Neuronal stem cell (in vitro differentiated cells): ENCODE data around the gene CTSH.

ENCODE experiments used
- DNase-seq: peaks from one replicate; pipeline ENCODE4 v3.0.0-alpha.2; 2013; ENCODE audit warnings: low spot score
- H2AFZ ChIP-seq: one replicate; pipeline ENCODE4 v1.6.1; 2013; ENCODE audit warnings: mild to moderate bottlenecking, low read length, inconsistent platforms
- H2AK5ac ChIP-seq: 2 replicates; pipeline ENCODE4 v1.6.1; 2013; ENCODE audit warnings: low read depth, mild to moderate bottlenecking, inconsistent platforms, low read length, moderate library complexity, mixed read lengths
- H2BK120ac ChIP-seq: 2 replicates; pipeline ENCODE4 v1.6.1; 2013; ENCODE audit warnings: low read depth, mild to moderate bottlenecking, inconsistent platforms, low read length, moderate library complexity, mixed read lengths
- H2BK12ac ChIP-seq: one replicate; pipeline ENCODE4 v1.6.1; 2013; ENCODE audit warnings: low read length, inconsistent platforms
- H2BK15ac ChIP-seq: 2 replicates; pipeline ENCODE4 v1.6.1; 2013; ENCODE audit warnings: mild to moderate bottlenecking, low read length, inconsistent platforms, mixed read lengths
- H2BK5ac ChIP-seq: one replicate; pipeline ENCODE4 v1.6.1; 2013; ENCODE audit warnings: inconsistent platforms, mild to moderate bottlenecking, low read length, moderate library complexity
- H3K14ac ChIP-seq: one replicate; pipeline ENCODE4 v1.6.1; 2013; ENCODE audit warnings: low read length, inconsistent platforms
- H3K18ac ChIP-seq: 2 replicates; pipeline ENCODE4 v1.6.1; 2013; ENCODE audit warnings: low read length, inconsistent platforms
- H3K23ac ChIP-seq: 2 replicates; pipeline ENCODE4 v1.6.1; 2013; ENCODE audit warnings: low read depth, mild to moderate bottlenecking, mixed read lengths, low read length, inconsistent platforms; ENCODE audit not compliant: poor library complexity
- H3K27ac ChIP-seq: replicated peaks from 3 replicates; pipeline ENCODE4 v1.5.1; 2013; ENCODE audit warnings: low read length, inconsistent platforms
- H3K27me3 ChIP-seq, 3 experiments: 2 replicates each; pipeline ENCODE4 v1.6.1; 2013; ENCODE audit warnings: low read length in 3 of 3, mild to moderate bottlenecking in 2 of 3, inconsistent platforms in 1 of 3, low read depth in 1 of 3, mixed read lengths in 1 of 3, moderate library complexity in 1 of 3; ENCODE audit not compliant: control insufficient read depth in 3 of 3, insufficient read depth in 3 of 3
- H3K36me3 ChIP-seq, 2 donors: replicated peaks in 1 of 2; 2 replicates each; pipeline ENCODE4 v1.6.1; 2013; ENCODE audit warnings: low read length in 2 of 2; ENCODE audit not compliant: control insufficient read depth in 2 of 2, insufficient read depth in 2 of 2
- H3K4ac ChIP-seq: 2 replicates; pipeline ENCODE4 v1.6.1; 2013; ENCODE audit warnings: inconsistent platforms, mild to moderate bottlenecking, low read length, moderate library complexity
- H3K4me1 ChIP-seq, 2 donors: 1 replicate in 1 of 2; 2 replicates in 1 of 2; pipeline ENCODE4 v1.6.1; 2013; ENCODE audit warnings: low read length in 2 of 2, low read depth in 1 of 2; ENCODE audit not compliant: control insufficient read depth in 2 of 2, insufficient read depth in 1 of 2
- H3K4me2 ChIP-seq: one replicate; pipeline ENCODE4 v1.6.1; 2013; ENCODE audit warnings: mild to moderate bottlenecking, low read length, inconsistent platforms; ENCODE audit not compliant: insufficient read depth, poor library complexity, severe bottlenecking
- H3K4me3 ChIP-seq, 2 donors: 2 replicates each; pipeline ENCODE4 v1.5.1; 2013; ENCODE audit warnings: low read length in 2 of 2, mild to moderate bottlenecking in 2 of 2, inconsistent platforms in 1 of 2, moderate library complexity in 1 of 2
- H3K79me1 ChIP-seq: one replicate; pipeline ENCODE4 v1.6.1; 2013; ENCODE audit warnings: low read depth, mild to moderate bottlenecking, inconsistent platforms, low read length, moderate library complexity
- H3K9ac ChIP-seq: one replicate; pipeline ENCODE4 v1.6.1; 2013; ENCODE audit warnings: mild to moderate bottlenecking, low read depth, low read length, inconsistent platforms; ENCODE audit not compliant: poor library complexity
- H3K9me3 ChIP-seq, 2 donors: replicated peaks in 1 of 2; 2 replicates each; pipeline versions ENCODE3 to v1.6.1; 2013; ENCODE audit warnings: low read length in 2 of 2, mild to moderate bottlenecking in 2 of 2, inconsistent platforms in 1 of 2, low read depth in 1 of 2, mixed read lengths in 1 of 2, moderate library complexity in 1 of 2; ENCODE audit not compliant: control insufficient read depth in 2 of 2, insufficient read depth in 1 of 2
- H4K8ac ChIP-seq: one replicate; pipeline ENCODE4 v1.6.1; 2013; ENCODE audit warnings: low read depth, mild to moderate bottlenecking, inconsistent platforms, low read length, moderate library complexity
- H4K91ac ChIP-seq: one replicate; pipeline ENCODE4 v1.6.1; 2013; ENCODE audit warnings: low read length, low read depth, mild to moderate bottlenecking, inconsistent platforms; ENCODE audit not compliant: poor library complexity
- WGBS, 2 donors: extraction: QIAGEN DNeasy Blood & Tissue Kit; methylation state at CpG; one replicate each; pipeline ENCODE4 v1.1.7; 2013; ENCODE audit warnings: missing lambda C conversion rate in 2 of 2, mixed read lengths in 1 of 2; ENCODE audit not compliant: insufficient read length in 2 of 2, insufficient replicate concordance in 1 of 2; ENCODE audit errors: extremely low coverage in 2 of 2; 5-methylcytosine and 5-hydroxymethylcytosine counted together

CTSH gene

GRCh38 chr15:78979456-78980320 lies 34.8 kb upstream of the CTSH start:
- H3K9ac ChIP-seq = no peak overlapping the region
- H3K18ac ChIP-seq = peak overlapping the region; percentile 86
- DNase-seq = peak; percentile 43
- H4K91ac ChIP-seq = no peak overlapping the region
- H3K4me1 ChIP-seq = peaks cover 0 to 4% of the 10 kb centered on the region in 2 donors
- H2BK15ac ChIP-seq = no peak overlapping the region
- H3K27me3 ChIP-seq = no peaks in the 10 kb centered on the region
- no peak overlapping the region for H4K8ac ChIP-seq
- H2AK5ac ChIP-seq = peak overlapping the region; percentile 72
- no peak overlapping the region for H3K27ac ChIP-seq
- no CpG with 5 or more reads among the region's 17 CpGs for WGBS, 2 donors
- no peak overlapping the region for H2BK120ac ChIP-seq
- peak overlapping the region; percentile 80 for H2AFZ ChIP-seq
- H2BK12ac ChIP-seq = no peak overlapping the region
- H3K4me2 ChIP-seq = no peak overlapping the region
- no peak overlapping the region for H3K4me3 ChIP-seq
- no peaks in the 10 kb centered on the region for H3K79me1 ChIP-seq
- peak overlapping the region; percentile 10 for H3K14ac ChIP-seq
- H2BK5ac ChIP-seq = no peak overlapping the region
- no peaks in the 10 kb centered on the region for H3K9me3 ChIP-seq
- no peak overlapping the region for H3K4ac ChIP-seq
- peak overlapping the region; percentile 67 for H3K23ac ChIP-seq
- H3K36me3 ChIP-seq = no peaks in the 10 kb centered on the region

GRCh38 chr15:78978601-78979179 lies 33.8 kb upstream of the CTSH start:
- Histone ChIP-seq H3K18ac (peak overlapping the region; percentile 38), H3K79me1 (no peaks in the 10 kb centered on the region), H3K4me1 (peaks cover 0 to 4% of the 10 kb centered on the region in 2 donors), H3K36me3 (no peaks in the 10 kb centered on the region), H2AK5ac (peak overlapping the region; percentile 72), H2BK12ac (peak overlapping the region; percentile 10), H4K91ac (no peak overlapping the region), H3K9ac (peak overlapping the region; percentile 7), H3K14ac (peak overlapping the region; percentile 31), H2BK5ac (peak overlapping the region; percentile 18), H2BK120ac (no peak overlapping the region), H3K27me3 (no peaks in the 10 kb centered on the region), H4K8ac (no peak overlapping the region), H2AFZ (peak overlapping the region; percentile 80), H3K4me2 (no peak overlapping the region), H3K27ac (no peak overlapping the region), H3K4ac (no peak overlapping the region), H3K4me3 (no peak overlapping the region), H3K23ac (peak overlapping the region; percentile 67), H3K9me3 (no peaks in the 10 kb centered on the region), H2BK15ac (peak overlapping the region; percentile 59)
- WGBS, 2 donors = no CpG with 5 or more reads among the region's 19 CpGs
- no peak for DNase-seq

GRCh38 chr15:78977591-78978347 lies 32.9 kb upstream of the CTSH start:
- Histone ChIP-seq H4K91ac (no peak overlapping the region), H2BK15ac (no peak overlapping the region), H2AFZ (no peak overlapping the region), H3K18ac (no peak overlapping the region), H3K36me3 (no peaks in the 10 kb centered on the region), H3K9me3 (no peaks in the 10 kb centered on the region), H2BK120ac (no peak overlapping the region), H2BK5ac (no peak overlapping the region), H3K4ac (no peak overlapping the region), H3K9ac (no peak overlapping the region), H3K4me3 (no peak overlapping the region), H3K27ac (no peak overlapping the region), H4K8ac (peak overlapping the region; percentile 54), H3K14ac (no peak overlapping the region), H3K27me3 (peaks cover 0 to 2% (median 0%) of the 10 kb centered on the region in 3 experiments), H3K4me1 (peaks cover 0 to 4% of the 10 kb centered on the region in 2 donors), H3K4me2 (no peak overlapping the region), H2BK12ac (no peak overlapping the region), H2AK5ac (no peak overlapping the region), H3K23ac (no peak overlapping the region), H3K79me1 (no peaks in the 10 kb centered on the region)
- no CpG with 5 or more reads among the region's 10 CpGs for WGBS, 2 donors
- DNase-seq = no peak
